ENCODE data around the gene PSAPL1.

PSAPL1 gene

GRCh38 chr4:7416745-7417432 lies 17.8 kb downstream of the PSAPL1 start:
- DNase-seq: no peak

GRCh38 chr4:7415927-7416686 lies 18.6 kb downstream of the PSAPL1 start:
- no peak for DNase-seq

GRCh38 chr4:7414736-7415510 lies 19.8 kb downstream of the PSAPL1 start:
- no peak for DNase-seq

DNA sequence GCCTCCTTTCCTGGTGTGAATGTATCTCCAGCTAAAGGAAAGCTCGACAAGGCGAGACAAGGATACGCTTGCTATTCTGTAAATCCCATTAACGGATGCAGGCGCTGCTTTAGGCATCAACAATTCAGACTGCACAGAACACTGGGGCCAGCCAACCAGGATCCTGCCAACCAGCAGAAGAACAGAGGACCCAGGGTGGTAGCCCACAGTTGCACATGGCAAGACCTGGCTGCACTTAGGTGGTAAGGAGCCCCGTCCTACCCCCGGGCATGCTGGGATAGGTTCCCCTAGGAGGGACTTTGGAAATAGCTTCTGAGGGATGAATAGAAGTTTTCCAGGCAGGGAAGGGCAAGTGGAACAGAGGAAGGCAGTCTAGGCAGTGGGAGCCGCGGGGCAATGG lies 20.7 kb downstream of the PSAPL1 start:
- no peak for DNase-seq

- no peak for DNase-seq
These were observed 22.2 kb downstream of the PSAPL1 start for GRCh38 chr4:7412554-7412912.

DNA sequence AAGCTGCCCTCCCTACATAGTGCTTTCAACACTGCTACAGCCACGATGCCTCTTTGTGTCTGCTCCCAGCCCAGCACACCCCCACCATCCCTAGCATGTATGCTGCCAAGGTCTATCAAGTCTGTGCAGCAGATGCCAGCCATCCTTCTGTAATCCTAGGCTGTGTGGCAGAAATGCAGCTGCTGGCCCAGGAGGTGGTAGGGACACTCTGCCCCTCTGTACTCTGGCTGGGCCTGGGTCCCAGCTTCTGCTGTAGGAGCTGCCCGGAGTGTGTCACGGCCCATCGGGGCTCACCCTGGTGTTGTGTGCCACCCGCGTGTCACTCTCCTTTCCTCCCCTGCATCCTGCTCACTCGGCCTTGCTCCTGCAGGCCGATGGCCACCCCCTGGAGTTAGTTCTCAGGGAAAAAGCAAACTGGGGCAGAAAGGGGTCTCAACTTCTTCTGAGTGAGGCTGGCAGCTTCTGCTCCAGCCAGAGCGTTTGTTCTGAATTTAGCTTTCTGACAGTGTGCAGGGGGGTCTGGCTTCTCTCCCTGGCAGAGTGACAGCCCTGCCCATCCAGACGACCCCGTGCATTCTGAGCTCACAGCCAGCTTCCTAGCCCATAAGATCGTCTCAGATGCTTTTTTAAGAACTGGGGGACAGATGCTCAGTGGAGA lies 22.7 kb downstream of the PSAPL1 start:
- DNase-seq: no peak

DNA sequence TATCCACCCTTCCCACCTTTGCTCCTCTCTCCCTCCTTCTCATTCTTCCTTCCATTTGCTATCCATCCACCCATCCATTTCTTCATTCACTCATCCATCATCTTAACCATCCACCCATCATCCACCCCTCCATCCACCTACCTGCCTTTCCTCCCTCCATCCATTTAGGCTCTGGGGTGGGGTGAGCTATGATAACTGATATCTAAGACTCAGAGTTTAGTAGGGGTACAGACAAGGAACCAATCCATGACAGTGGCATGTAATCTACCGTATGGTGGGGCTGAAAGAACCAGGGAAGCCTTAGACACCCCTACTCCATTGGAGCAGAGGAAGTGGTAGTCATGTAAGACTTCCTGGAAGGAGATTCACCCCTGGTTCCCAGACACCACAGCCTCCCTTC lies 23.2 kb downstream of the PSAPL1 start:
- no peak for DNase-seq

DNA sequence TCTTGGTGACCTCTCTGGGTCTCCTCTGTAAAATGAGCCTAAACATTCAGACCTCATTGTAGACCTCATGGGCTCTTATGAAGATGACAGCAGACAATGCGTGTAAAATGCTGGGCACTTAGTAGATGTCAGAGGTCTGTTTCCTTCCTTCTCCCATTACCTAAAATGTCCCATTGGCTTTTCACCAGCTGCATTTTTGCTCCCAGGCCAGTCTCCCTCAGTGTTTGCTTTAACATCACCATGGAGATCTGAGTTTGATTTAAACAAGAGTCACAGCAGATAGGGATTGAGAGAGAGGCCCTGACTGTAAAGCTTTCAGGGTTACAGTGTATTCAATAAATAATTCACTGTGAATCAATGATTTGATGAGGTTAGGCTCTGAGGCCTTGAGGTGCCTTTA lies 24.3 kb downstream of the PSAPL1 start:
- no peak for DNase-seq

DNA sequence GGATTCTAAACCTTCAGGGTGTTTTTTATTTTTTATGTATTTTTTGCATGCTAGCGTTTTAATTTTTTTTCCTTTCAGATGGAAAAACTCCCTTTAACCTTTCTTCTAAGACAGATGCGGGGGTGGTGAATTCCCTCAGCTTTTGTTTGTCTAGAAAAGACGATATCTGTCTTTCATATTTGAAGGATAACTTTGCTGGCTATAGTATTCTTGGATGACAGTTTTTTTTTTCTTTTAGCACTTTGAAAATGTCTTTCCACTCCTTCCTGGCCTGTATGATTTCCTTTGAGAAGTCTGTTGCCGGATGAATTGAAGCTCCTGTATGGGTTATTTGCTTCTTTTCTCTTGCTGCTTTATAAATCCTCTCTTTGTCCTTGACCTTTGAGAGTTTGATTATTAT lies 26.6 kb downstream of the PSAPL1 start:
- no peak for DNase-seq

- no peak for DNase-seq
These were observed 31.7 kb downstream of the PSAPL1 start for GRCh38 chr4:7403001-7403400.

DNA sequence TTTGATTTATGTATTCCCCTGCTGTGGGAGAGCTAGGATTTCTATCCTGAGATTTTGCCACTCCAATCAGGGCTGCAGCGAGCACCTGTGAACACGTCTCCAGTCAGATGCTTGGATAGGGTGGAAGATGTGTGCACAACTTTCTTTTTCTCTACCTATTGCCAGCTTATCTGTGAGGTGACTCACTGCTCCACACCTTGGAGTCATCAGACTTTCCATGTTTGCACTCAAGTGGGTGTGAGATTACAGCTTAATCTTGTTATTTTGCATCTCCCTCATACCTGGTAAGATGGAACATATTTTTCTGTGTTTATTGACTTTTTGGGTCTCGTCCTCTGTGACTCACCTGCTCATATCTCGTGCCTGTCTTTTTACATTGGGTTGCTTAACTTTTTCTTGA lies 32.2 kb downstream of the PSAPL1 start:
- DNase-seq: no peak

DNA sequence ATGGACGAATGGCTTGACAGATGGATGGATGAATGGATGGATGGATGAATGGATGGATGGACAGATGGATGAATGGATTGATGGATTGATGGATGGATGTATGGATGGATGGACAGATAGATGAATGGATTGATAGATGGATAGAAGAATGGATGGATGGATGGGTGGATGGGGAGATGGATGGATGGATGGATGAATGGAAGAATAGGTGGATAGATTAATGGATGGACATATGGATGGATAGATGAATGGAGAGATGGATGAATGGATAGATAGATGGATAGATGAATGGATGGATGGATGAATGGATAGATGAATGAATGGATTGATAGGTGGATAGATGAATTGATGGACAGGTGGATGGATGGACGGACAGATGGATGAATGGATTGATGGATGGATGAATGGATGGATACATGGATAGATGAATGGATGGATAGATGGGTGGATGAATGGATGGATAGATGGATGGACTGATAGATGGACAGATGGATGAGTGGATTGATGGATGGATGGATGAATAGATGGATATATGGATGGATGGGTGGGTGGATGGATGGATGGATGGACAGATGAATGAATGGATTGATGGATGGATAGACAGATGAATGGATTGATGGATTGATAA lies 33.9 kb downstream of the PSAPL1 start:
- no peak for DNase-seq

GRCh38 chr4:7399440-7400234 lies 35.1 kb downstream of the PSAPL1 start:
- DNase-seq: no peak

DNA sequence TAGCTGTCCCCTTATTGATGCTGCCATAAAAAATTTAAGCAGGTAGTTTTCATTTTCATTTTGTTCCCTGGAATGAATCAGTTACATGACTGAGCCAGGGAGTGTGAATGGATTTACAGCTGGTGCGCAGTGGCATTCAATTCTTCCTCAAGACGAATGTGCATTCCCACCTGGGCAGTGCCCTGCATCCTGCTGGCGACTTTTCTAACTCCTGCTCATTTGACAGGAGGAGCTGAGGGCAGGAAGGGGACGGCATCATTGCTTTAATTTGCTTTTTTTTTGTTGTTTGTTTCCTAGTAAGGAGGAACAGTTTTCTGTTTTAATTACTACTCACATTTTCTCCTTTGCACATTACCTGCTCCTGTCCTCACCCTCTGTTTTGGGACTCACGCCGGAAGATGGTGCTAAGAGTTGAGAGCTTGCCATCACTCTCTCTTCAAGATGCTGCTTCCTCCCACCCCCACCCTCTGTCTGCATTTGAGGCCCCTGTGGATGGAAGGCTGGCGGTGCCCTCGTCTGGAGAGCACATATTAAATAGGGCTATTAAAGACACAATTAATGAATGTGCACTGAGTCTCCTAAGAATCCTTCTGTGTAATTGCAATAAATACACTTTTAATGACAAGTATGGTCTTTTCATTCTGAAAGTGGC lies 35.8 kb downstream of the PSAPL1 start:
- no peak for DNase-seq

- no peak for DNase-seq
These were observed 36.7 kb downstream of the PSAPL1 start for GRCh38 chr4:7398104-7398423.

GRCh38 chr4:7397206-7398103 lies 37.3 kb downstream of the PSAPL1 start:
- no peak for DNase-seq

DNA sequence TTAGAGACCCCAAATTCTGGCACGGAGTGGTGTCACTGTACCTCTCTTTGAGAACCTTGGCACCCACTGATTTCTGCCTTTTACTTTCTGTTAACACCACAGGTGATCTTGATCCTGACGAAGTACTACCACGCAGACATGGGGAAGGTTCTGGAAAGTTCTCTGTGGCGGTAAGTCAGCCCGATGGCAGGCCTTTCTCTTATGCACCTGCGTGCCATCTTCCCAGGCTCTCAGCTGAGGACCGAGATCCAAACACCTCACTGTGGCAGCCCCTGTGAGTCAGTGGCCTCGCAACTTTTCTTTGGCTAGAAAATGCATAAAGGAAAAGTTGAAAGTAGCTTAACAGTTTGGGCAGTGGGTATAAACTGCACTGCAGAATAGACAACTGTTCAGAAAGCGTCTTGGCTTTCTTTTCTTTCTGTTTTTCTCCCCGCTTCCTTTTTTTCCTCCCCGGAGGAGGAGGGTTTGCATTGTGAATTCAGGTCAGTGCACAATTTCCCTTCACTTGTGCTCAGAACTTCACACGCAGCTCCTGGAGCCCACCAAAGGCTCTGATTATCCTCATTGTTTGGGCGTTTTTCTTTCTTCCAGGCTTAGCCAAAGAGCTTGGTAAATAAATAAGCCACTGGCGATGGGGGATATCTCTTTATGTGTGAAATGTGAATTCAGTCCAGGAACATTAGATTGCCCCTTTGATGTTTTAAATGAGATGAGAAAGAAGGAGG lies 38.4 kb downstream of the PSAPL1 start:
- DNase-seq: no peak

GRCh38 chr4:7395645-7396044 lies 39.1 kb downstream of the PSAPL1 start:
- DNase-seq: no peak

DNA sequence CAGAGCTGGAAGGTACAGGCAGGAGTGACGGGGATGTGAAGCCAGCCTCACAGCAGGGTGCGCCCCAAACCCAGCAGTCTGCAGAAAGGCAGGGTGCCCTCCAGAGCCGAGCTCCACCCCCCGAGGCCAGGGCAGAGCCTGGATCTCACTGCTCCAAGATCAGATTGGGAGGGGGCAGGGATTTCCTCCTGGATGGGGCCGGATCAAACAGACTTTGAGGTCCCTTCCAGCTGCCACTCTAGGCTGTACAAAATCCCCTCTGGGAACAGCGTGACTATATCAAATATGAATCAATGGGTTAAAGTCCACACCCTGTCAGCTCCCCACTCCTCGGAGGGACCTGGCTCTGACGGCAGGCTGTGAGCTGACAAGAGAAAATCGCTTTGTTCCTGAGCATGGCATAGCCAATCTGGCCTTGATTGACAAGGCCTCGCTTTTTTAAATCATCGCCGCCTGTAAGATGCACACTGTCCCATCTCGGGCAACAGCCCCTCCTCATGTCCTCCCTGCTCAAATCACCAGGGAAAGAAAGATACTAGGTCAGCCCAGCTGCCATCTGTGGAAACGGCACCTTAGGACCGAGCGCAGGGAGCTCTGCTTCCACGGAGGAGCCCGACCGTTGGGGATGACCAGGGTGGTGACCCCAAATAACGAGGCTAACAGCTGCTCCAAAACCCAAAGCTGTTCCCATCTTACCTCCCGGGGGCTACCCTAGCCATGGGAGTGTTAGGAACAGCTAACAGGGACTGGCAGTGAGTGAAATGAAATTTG lies 39.9 kb downstream of the PSAPL1 start:
- no peak for DNase-seq

Data from T-helper 1 cell (primary cell).